K562 treated with DMSO at 1 percent for 12 hours (cell line): ENCODE data around the gene TMEM50B. TPM values are rescaled to one million over a fixed set of nuclear protein-coding genes. Genes with fewer than 3 reads are reported as not detected.

ENCODE experiments used
- total RNA-seq: library from RNA; unstranded; fragments of 300-600 nt; gene quantifications from 2 replicates; pipeline ENCODE4 v1.2.3, GENCODE V29; 2022; ENCODE audit not compliant: insufficient read depth

TMEM50B gene
- 15.7 and 30.7 TPM in 2 replicates for total RNA-seq

GRCh38 chr21:33479679-33480480 is at the start of gene TMEM50B:
Gene TMEM50B (minus strand): TSS chr21:33479974. CDS start chr21:33468885, 11,089 bp downstream.

GRCh38 chr21:33491373-33492102 is 11.8 kb upstream of the TMEM50B start, which contains the start of gene DNAJC28:
Gene DNAJC28 (minus strand): TSS chr21:33491716. CDS start chr21:33489393, 2,323 bp downstream.

GRCh38 chr21:33403128-33403785 is 76.5 kb downstream of the TMEM50B start, which contains the start of gene IFNGR2:
Gene IFNGR2 (plus strand): TSS chr21:33403413. CDS start chr21:33403544, 131 bp downstream.

Other genes starting within 250 kb of the TMEM50B start
- 32.4 and 41.1 TPM in 2 replicates for gene IL10RB, start 213.6 kb downstream of the TMEM50B start, total RNA-seq
- 17.4 and 36.9 TPM in 2 replicates for gene IFNAR1, start 155.0 kb downstream of the TMEM50B start, total RNA-seq
- gene IFNGR2, start 76.6 kb downstream of the TMEM50B start, total RNA-seq = 24.0 and 41.3 TPM in 2 replicates
- gene DNAJC28, start 11.7 kb upstream of the TMEM50B start, total RNA-seq = 0.84 and 1.4 TPM in 2 replicates
- 41.7 and 92.8 TPM in 2 replicates for gene GART, start 62.1 kb upstream of the TMEM50B start, total RNA-seq
- gene SON, start 63.1 kb upstream of the TMEM50B start, total RNA-seq = 63.1 and 181 TPM in 2 replicates
- 32.4 and 69.0 TPM in 2 replicates for gene DONSON, start 108.7 kb upstream of the TMEM50B start, total RNA-seq
- gene CRYZL1, start 161.8 kb upstream of the TMEM50B start, total RNA-seq = 24.8 and 34.0 TPM in 2 replicates
- 3.7 and 9.7 TPM in 2 replicates for gene ITSN1, start 162.5 kb upstream of the TMEM50B start, total RNA-seq